NOMO-1 treated with dmso at 0.1 percent for 144 hours (cell line): ENCODE measurements around the gene TMEM123.

Source experiments
- DNase-seq: peaks from one replicate; lab custom pipeline; 2025; ENCODE audit not compliant: unreplicated experiment; lab: John Stamatoyannopoulos, UW

TMEM123 gene

GRCh38 chr11:102472127-102472526 is 19.6 kb upstream of the TMEM123 start:
- DNase-seq = no peak

- no peak for DNase-seq
Measured at GRCh38 chr11:102471474-102471873, 18.9 kb upstream of the TMEM123 start.

GRCh38 chr11:102470251-102470650 is 17.7 kb upstream of the TMEM123 start:
- no peak for DNase-seq

- no peak for DNase-seq
Measured at GRCh38 chr11:102469196-102469821, 16.7 kb upstream of the TMEM123 start.

- no peak for DNase-seq
Measured at GRCh38 chr11:102468616-102469195, 16.1 kb upstream of the TMEM123 start.

- DNase-seq = no peak
Measured at GRCh38 chr11:102467853-102468580, 15.5 kb upstream of the TMEM123 start.

- DNase-seq = no peak
Measured at GRCh38 chr11:102467080-102467708, 14.6 kb upstream of the TMEM123 start.

- DNase-seq = no peak
Measured at GRCh38 chr11:102465696-102466095, 13.1 kb upstream of the TMEM123 start.

- DNase-seq = no peak
Measured at GRCh38 chr11:102464859-102465500, 12.4 kb upstream of the TMEM123 start.

GRCh38 chr11:102464037-102464436 is 11.5 kb upstream of the TMEM123 start:
- DNase-seq = no peak

GRCh38 chr11:102462610-102463009 is 10.0 kb upstream of the TMEM123 start:
- DNase-seq = no peak

- no peak for DNase-seq
Measured at GRCh38 chr11:102459393-102459792, 6.8 kb upstream of the TMEM123 start.

- no peak for DNase-seq
Measured at GRCh38 chr11:102458548-102458947, 6.0 kb upstream of the TMEM123 start.

GRCh38 chr11:102457865-102458264 is 5.3 kb upstream of the TMEM123 start:
- DNase-seq = no peak

- no peak for DNase-seq
Measured at GRCh38 chr11:102457056-102457677, 4.6 kb upstream of the TMEM123 start.

GRCh38 chr11:102456381-102456780 is 3.8 kb upstream of the TMEM123 start:
- DNase-seq = peak; percentile 18

GRCh38 chr11:102453921-102454320 is 1.4 kb upstream of the TMEM123 start:
- no peak for DNase-seq

- no peak for DNase-seq
Measured at GRCh38 chr11:102453302-102453695, 734 bp upstream of the TMEM123 start.

- peak; percentile 60 for DNase-seq
Measured at GRCh38 chr11:102451681-102452460, 694 bp downstream of the TMEM123 start.

- DNase-seq = no peak
Measured at GRCh38 chr11:102451041-102451680, 1.4 kb downstream of the TMEM123 start.
